MM.1S (cell line): ENCODE measurements around the gene PRR18.
A peak's percentile ranks its signal among the peaks of the same experiment; 100 is the strongest.

Experiments
- DNase-seq: peaks from one replicate; pipeline ENCODE4 v3.0.0-alpha.2; 2015
- H2AFZ ChIP-seq: fragments of 300-600 bp; sonication (generic); 2 replicates; pipeline ENCODE4 v1.6.0; 2016; ENCODE audit warnings: antibody characterized with exemption, low read length
- H3F3A ChIP-seq: fragments of 300-600 bp; sonication (generic); 2 replicates; pipeline ENCODE4 v1.6.1; 2016; ENCODE audit warnings: mild to moderate bottlenecking, antibody characterized with exemption, low read length, moderate library complexity, mixed read lengths; ENCODE audit not compliant: insufficient read depth
- H3K27ac ChIP-seq: fragments of 300-600 bp; sonication (generic); 2 replicates; pipeline ENCODE4 v1.5.1; 2016; ENCODE audit warnings: mild to moderate bottlenecking, low read length
- H3K27me3 ChIP-seq: fragments of 300-600 bp; sonication (generic); replicated peaks from 2 replicates; pipeline ENCODE4 v1.6.0; 2016; ENCODE audit warnings: low read length; ENCODE audit not compliant: insufficient read depth
- H3K36me3 ChIP-seq: fragments of 300-600 bp; sonication (generic); replicated peaks from 2 replicates; pipeline ENCODE4 v1.6.1; 2016; ENCODE audit warnings: mild to moderate bottlenecking, low read length, mixed read lengths; ENCODE audit not compliant: insufficient read depth
- H3K4me1 ChIP-seq: fragments of 300-600 bp; sonication (generic); 2 replicates; pipeline ENCODE4 v1.6.1; 2016; ENCODE audit warnings: low read length, mixed read lengths
- H3K4me2 ChIP-seq: fragments of 300-600 bp; sonication (generic); 2 replicates; pipeline ENCODE4 v1.6.0; 2016; ENCODE audit warnings: low read depth, low read length
- H3K4me3 ChIP-seq: fragments of 300-600 bp; sonication (generic); 2 replicates; pipeline ENCODE4 v1.5.1; 2016; ENCODE audit warnings: low read length, mixed read lengths
- H3K79me2 ChIP-seq: fragments of 300-600 bp; sonication (generic); 2 replicates; pipeline ENCODE4 v1.6.1; 2016; ENCODE audit warnings: mixed run types, low read length, mixed read lengths
- H3K9ac ChIP-seq: fragments of 300-600 bp; sonication (generic); 2 replicates; pipeline ENCODE4 v1.6.1; 2016; ENCODE audit warnings: low read length, mixed read lengths
- H3K9me2 ChIP-seq: fragments of 300-600 bp; sonication (generic); replicated peaks from 2 replicates; pipeline ENCODE4 v1.6.1; 2016; ENCODE audit warnings: mild to moderate bottlenecking, low read length, mixed read lengths; ENCODE audit not compliant: insufficient read depth
- H3K9me3 ChIP-seq: fragments of 300-600 bp; sonication (generic); replicated peaks from 2 replicates; pipeline ENCODE4 v1.6.1; 2016; ENCODE audit warnings: mild to moderate bottlenecking, low read length, mixed read lengths; ENCODE audit not compliant: insufficient read depth
- H4K20me1 ChIP-seq: fragments of 300-600 bp; sonication (generic); 2 replicates; pipeline ENCODE4 v1.6.1; 2016; ENCODE audit warnings: mild to moderate bottlenecking, low read length, moderate library complexity, mixed read lengths; ENCODE audit not compliant: insufficient read depth
- CTCF ChIP-seq: fragments of 300-600 bp; sonication (generic); IDR thresholded peaks from 2 replicates; pipeline ENCODE4 v1.5.1; 2016; ENCODE audit warnings: antibody characterized with exemption, low read length, mixed read lengths
- EZH2 ChIP-seq: fragments of 300-600 bp; sonication (generic); optimal IDR thresholded peaks from 2 replicates; pipeline ENCODE3; 2017; ENCODE audit warnings: low read depth, mild to moderate bottlenecking, antibody characterized with exemption, low read length, mixed read lengths
- EZH2phosphoT487 ChIP-seq: fragments of 300-600 bp; sonication (generic); IDR thresholded peaks from 2 replicates; pipeline ENCODE4 v1.6.1; 2018; ENCODE audit warnings: antibody characterized with exemption, low read length

Gene PRR18

GRCh38 chr6:166262743-166263515, 45.3 kb downstream of the PRR18 start:
- H3K4me1 ChIP-seq: peaks cover 14% of the 10 kb centered on the region
- H3K9me2 ChIP-seq: no peaks in the 10 kb centered on the region
- H2AFZ ChIP-seq: no peak overlapping the region
- H4K20me1 ChIP-seq: no peaks in the 10 kb centered on the region
- TF ChIP-seq CTCF (no peak), EZH2phosphoT487 (no peak), EZH2 (no peak)
- peaks cover 8% of the 10 kb centered on the region; the same call in 1 of the 2 replicates for H3F3A ChIP-seq
- no peaks in the 10 kb centered on the region for H3K79me2 ChIP-seq
- H3K9ac ChIP-seq: no peak overlapping the region
- H3K4me3 ChIP-seq: no peak overlapping the region
- no peak overlapping the region for H3K4me2 ChIP-seq
- H3K27ac ChIP-seq: no peak overlapping the region
- DNase-seq: no peak
- no peaks in the 10 kb centered on the region for H3K9me3 ChIP-seq
- no peaks in the 10 kb centered on the region for H3K27me3 ChIP-seq
- H3K36me3 ChIP-seq: no peaks in the 10 kb centered on the region

GRCh38 chr6:166259296-166259977, 48.8 kb downstream of the PRR18 start:
- no peak for TF ChIP-seq CTCF
- TF ChIP-seq EZH2: no peak
- no peak for TF ChIP-seq EZH2phosphoT487
- peak; percentile 54 for DNase-seq
- H3K4me2 ChIP-seq: peak overlapping the region; percentile 43; the same call in 1 of the 2 replicates
- H2AFZ ChIP-seq: no peak overlapping the region
- no peaks in the 10 kb centered on the region for H3K9me2 ChIP-seq
- no peaks in the 10 kb centered on the region for H4K20me1 ChIP-seq
- H3K9me3 ChIP-seq: no peaks in the 10 kb centered on the region
- H3K79me2 ChIP-seq: no peaks in the 10 kb centered on the region
- H3K4me1 ChIP-seq: peaks cover 14% of the 10 kb centered on the region
- no peak overlapping the region for H3K4me3 ChIP-seq
- H3K9ac ChIP-seq: no peak overlapping the region
- H3K27ac ChIP-seq: peak overlapping the region; percentile 46; the same call in 1 of the 2 replicates
- no peaks in the 10 kb centered on the region for H3K36me3 ChIP-seq
- no peaks in the 10 kb centered on the region for H3K27me3 ChIP-seq
- H3F3A ChIP-seq: peaks cover 8% of the 10 kb centered on the region; the same call in 1 of the 2 replicates

- no peak overlapping the region for H3K4me3 ChIP-seq
- H3K79me2 ChIP-seq: no peaks in the 10 kb centered on the region
- H4K20me1 ChIP-seq: no peaks in the 10 kb centered on the region
- no peaks in the 10 kb centered on the region for H3K9me2 ChIP-seq
- H2AFZ ChIP-seq: no peak overlapping the region
- peak overlapping the region; percentile 43 for H3K4me2 ChIP-seq
- H3K36me3 ChIP-seq: no peaks in the 10 kb centered on the region
- H3K9me3 ChIP-seq: no peaks in the 10 kb centered on the region
- no peak overlapping the region for H3K9ac ChIP-seq
- peak; percentile 78 for DNase-seq
- TF ChIP-seq EZH2 (no peak), EZH2phosphoT487 (no peak), CTCF (no peak)
- H3K4me1 ChIP-seq: peaks cover 14% of the 10 kb centered on the region
- peak overlapping the region; percentile 46; the same call in 1 of the 2 replicates for H3K27ac ChIP-seq
- peaks cover 8% of the 10 kb centered on the region; the same call in 1 of the 2 replicates for H3F3A ChIP-seq
- no peaks in the 10 kb centered on the region for H3K27me3 ChIP-seq
Observed at GRCh38 chr6:166258854-166259276, 49.3 kb downstream of the PRR18 start.
